Gastrocnemius medialis (tissue), 4 donors: ENCODE results near the gene GLE1.
"Not testable (repeated sequence)": the region's sequence is repeated elsewhere in the genome, so short reads cannot be mapped to it uniquely, and the experiment has no call there.

ENCODE experiments used
- POLR2A ChIP-seq, 2 donors: fragments of 450-650 bp; IDR thresholded peaks; one replicate each; pipeline ENCODE4 v1.6.1; 2017; ENCODE audit warnings: antibody characterized with exemption in 2 of 2, mild to moderate bottlenecking in 2 of 2, moderate library complexity in 2 of 2
- TF ChIP-seq, protein P1 (sequence below), 5 experiments: fragments of 450-650 bp in 3 of 5; fragments of 200-600 bp in 2 of 5; sonication (generic) in 2 of 5; IDR thresholded peaks in 4 of 5; conservative IDR thresholded peaks in 1 of 5; 1 replicate in 4 of 5; 2 replicates in 1 of 5; pipeline ENCODE4 v1.5.1; 2016 to 2019; ENCODE audit warnings: antibody characterized with exemption in 5 of 5, mild to moderate bottlenecking in 3 of 5, moderate library complexity in 3 of 5

DNA sequence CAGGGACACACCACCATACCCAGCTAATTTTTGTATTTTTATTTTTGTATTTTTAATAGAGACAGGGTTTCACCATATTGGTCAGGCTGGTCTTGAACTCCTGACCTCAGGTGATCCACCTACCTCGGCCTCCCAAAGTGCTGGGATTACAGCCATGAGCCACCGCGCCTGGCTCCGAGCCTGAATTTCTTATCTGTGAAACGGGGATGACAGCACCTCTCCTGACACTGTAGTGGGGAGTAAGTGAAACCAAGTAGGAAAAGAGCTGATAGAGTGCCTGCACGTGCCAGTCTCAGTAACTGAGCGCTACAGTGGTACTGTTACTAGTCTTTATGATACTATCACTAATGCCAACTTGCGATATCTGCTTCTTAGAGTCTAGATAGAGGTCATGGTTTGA lies 80.6 kb downstream of the GLE1 start:
- TF ChIP-seq POLR2A (IDR thresholded peaks at IDR 0.05) = not testable (repeated sequence)
- TF ChIP-seq, protein P1, sequence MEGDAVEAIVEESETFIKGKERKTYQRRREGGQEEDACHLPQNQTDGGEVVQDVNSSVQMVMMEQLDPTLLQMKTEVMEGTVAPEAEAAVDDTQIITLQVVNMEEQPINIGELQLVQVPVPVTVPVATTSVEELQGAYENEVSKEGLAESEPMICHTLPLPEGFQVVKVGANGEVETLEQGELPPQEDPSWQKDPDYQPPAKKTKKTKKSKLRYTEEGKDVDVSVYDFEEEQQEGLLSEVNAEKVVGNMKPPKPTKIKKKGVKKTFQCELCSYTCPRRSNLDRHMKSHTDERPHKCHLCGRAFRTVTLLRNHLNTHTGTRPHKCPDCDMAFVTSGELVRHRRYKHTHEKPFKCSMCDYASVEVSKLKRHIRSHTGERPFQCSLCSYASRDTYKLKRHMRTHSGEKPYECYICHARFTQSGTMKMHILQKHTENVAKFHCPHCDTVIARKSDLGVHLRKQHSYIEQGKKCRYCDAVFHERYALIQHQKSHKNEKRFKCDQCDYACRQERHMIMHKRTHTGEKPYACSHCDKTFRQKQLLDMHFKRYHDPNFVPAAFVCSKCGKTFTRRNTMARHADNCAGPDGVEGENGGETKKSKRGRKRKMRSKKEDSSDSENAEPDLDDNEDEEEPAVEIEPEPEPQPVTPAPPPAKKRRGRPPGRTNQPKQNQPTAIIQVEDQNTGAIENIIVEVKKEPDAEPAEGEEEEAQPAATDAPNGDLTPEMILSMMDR (IDR thresholded peaks at IDR 0.05 in 4 of 5, conservative IDR thresholded peaks at IDR 0.05 in 1 of 5) = not testable (repeated sequence)
